ENCODE results near the gene AIPL1.
"Not testable (repeated sequence)": the region's sequence is repeated elsewhere in the genome, so short reads cannot be mapped to it uniquely, and the experiment has no call there.

AIPL1 gene

GRCh38 chr17:6435051-6435450, at the start of gene AIPL1:
AIPL1 (minus strand) TSS chr17:6435121; CDS start chr17:6435104, 17 bp downstream.
- no peak for DNase-seq (ENCODE audit: low spot score)

GRCh38 chr17:6483507-6483906, 48.6 kb upstream of the AIPL1 start:
- no peak for DNase-seq (ENCODE audit: low spot score)

GRCh38 chr17:6482796-6483195, 47.9 kb upstream of the AIPL1 start:
- not testable (repeated sequence) for DNase-seq (ENCODE audit: low spot score)

- DNase-seq (ENCODE audit: low spot score) = no peak
Observed at GRCh38 chr17:6482105-6482455, 47.2 kb upstream of the AIPL1 start.

GRCh38 chr17:6480303-6480675, 45.4 kb upstream of the AIPL1 start:
- DNase-seq (ENCODE audit: low spot score) = no peak

- DNase-seq (ENCODE audit: low spot score) = no peak
Observed at GRCh38 chr17:6479622-6480302, 44.8 kb upstream of the AIPL1 start.

- no peak for DNase-seq (ENCODE audit: low spot score)
Observed at GRCh38 chr17:6478486-6478885, 43.6 kb upstream of the AIPL1 start.

GRCh38 chr17:6477831-6478383, 43.0 kb upstream of the AIPL1 start:
- no peak for DNase-seq (ENCODE audit: low spot score)

GRCh38 chr17:6476810-6477179, 41.9 kb upstream of the AIPL1 start:
- DNase-seq (ENCODE audit: low spot score) = no peak

GRCh38 chr17:6476076-6476809, 41.3 kb upstream of the AIPL1 start:
- no peak for DNase-seq (ENCODE audit: low spot score)

- DNase-seq (ENCODE audit: low spot score) = no peak
Observed at GRCh38 chr17:6475411-6475810, 40.5 kb upstream of the AIPL1 start.

GRCh38 chr17:6474906-6475305, 40.0 kb upstream of the AIPL1 start:
- no peak for DNase-seq (ENCODE audit: low spot score)

GRCh38 chr17:6474376-6474775, 39.5 kb upstream of the AIPL1 start:
- DNase-seq (ENCODE audit: low spot score) = no peak

- peak; percentile 93 for DNase-seq (ENCODE audit: low spot score)
Observed at GRCh38 chr17:6473128-6473767, 38.3 kb upstream of the AIPL1 start.

- no peak for DNase-seq (ENCODE audit: low spot score)
Observed at GRCh38 chr17:6472517-6472916, 37.6 kb upstream of the AIPL1 start.

GRCh38 chr17:6471531-6472465, 36.9 kb upstream of the AIPL1 start:
- peak; percentile 70 for DNase-seq (ENCODE audit: low spot score)

- no peak for DNase-seq (ENCODE audit: low spot score)
Observed at GRCh38 chr17:6470751-6471521, 36.0 kb upstream of the AIPL1 start.

- DNase-seq (ENCODE audit: low spot score) = no peak
Observed at GRCh38 chr17:6470146-6470718, 35.3 kb upstream of the AIPL1 start.

GRCh38 chr17:6468051-6468790, 33.3 kb upstream of the AIPL1 start:
- DNase-seq (ENCODE audit: low spot score) = no peak

- no peak for DNase-seq (ENCODE audit: low spot score)
Observed at GRCh38 chr17:6467567-6467966, 32.6 kb upstream of the AIPL1 start.
